NT2/D1 (cell line): ENCODE measurements around the gene SYF2.
A peak's percentile ranks its signal among the peaks of the same experiment; 100 is the strongest.
"Not testable (repeated sequence)": the region's sequence is repeated elsewhere in the genome, so short reads cannot be mapped to it uniquely, and the experiment has no call there.

Experiments used
- DNase-seq: peaks from one replicate; pipeline ENCODE4 v3.0.0-alpha.2; 2011; ENCODE audit warnings: low read depth, low spot score
- H3K27me3 ChIP-seq: 2 replicates; pipeline ENCODE4 v1.6.0; 2011; ENCODE audit warnings: mild to moderate bottlenecking; ENCODE audit not compliant: insufficient read length, insufficient read depth
- H3K36me3 ChIP-seq: 2 replicates; pipeline ENCODE4 v1.6.1; 2011; ENCODE audit warnings: mild to moderate bottlenecking, low read length, mixed read lengths; ENCODE audit not compliant: insufficient read depth, insufficient read length
- H3K4me1 ChIP-seq: 2 replicates; pipeline ENCODE4 v1.5.1; 2011; ENCODE audit not compliant: insufficient read depth, insufficient read length
- H3K4me3 ChIP-seq: 2 replicates; pipeline ENCODE4 v1.5.1; 2011; ENCODE audit warnings: low read depth; ENCODE audit not compliant: insufficient read length
- H3K9ac ChIP-seq: 2 replicates; pipeline ENCODE4 v1.6.0; 2011; ENCODE audit warnings: low read depth; ENCODE audit not compliant: insufficient read length
- H3K9me3 ChIP-seq: 2 replicates; pipeline ENCODE4 v1.5.1; 2011; ENCODE audit warnings: mild to moderate bottlenecking, low read length; ENCODE audit not compliant: insufficient read depth
- SUZ12 ChIP-seq: IDR thresholded peaks from 2 replicates; pipeline ENCODE4 v1.6.1; 2011; ENCODE audit not compliant: insufficient read length, insufficient read depth; ENCODE audit errors: extremely low read depth
- YY1 ChIP-seq: IDR thresholded peaks from 2 replicates; pipeline ENCODE4 v1.6.1; 2011; ENCODE audit not compliant: insufficient read length, insufficient read depth
- ZNF274 ChIP-seq: IDR thresholded peaks from 2 replicates; pipeline ENCODE4 v1.6.1; 2011; ENCODE audit warnings: mild to moderate bottlenecking, low read depth, low read length

The SYF2 gene

GRCh38 chr1:25247024-25247828 is 14.9 kb upstream of the SYF2 start, which contains the start of gene RSRP1:
RSRP1 (minus strand) TSS chr1:25247454; CDS start chr1:25246963, 491 bp downstream.
- Histone ChIP-seq H3K9me3 (no peaks in the 10 kb centered on the region), H3K4me1 (peaks cover 4% of the 10 kb centered on the region)

DNA sequence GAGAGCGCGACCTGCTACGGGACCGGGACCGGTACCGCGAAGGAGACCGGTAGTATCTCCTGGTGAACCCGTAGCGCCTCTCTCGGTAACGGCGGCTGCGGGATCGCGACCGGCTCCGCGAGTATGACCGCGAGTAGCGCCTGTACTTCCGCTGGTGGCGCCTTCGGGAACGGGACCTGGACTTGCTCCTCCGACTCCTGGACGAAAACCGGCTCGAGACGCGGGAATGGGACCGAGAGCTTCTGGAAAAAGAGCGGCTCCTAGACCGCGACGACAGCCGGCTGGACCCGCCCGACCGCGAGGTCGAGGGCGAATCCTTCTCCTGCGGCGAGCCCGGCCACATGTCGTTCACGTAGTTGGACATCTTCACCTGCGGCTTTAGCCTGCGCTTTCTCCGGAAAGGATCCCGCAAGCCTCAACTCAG is 14.3 kb upstream of the SYF2 start:
- TF ChIP-seq SUZ12 (no peak), ZNF274 (no peak), YY1 (no peak)
- no peak for DNase-seq
- Histone ChIP-seq H3K4me3 (peak overlapping the region; percentile 100), H3K9ac (peak overlapping the region; percentile 100), H3K4me1 (peaks cover 4% of the 10 kb centered on the region), H3K36me3 (peaks cover 52% of the 10 kb centered on the region), H3K27me3 (no peaks in the 10 kb centered on the region), H3K9me3 (no peaks in the 10 kb centered on the region)

More at GRCh38 chr1:25247024-25247828, 14.9 kb upstream of the SYF2 start, which contains the start of gene RSRP1:
- Histone ChIP-seq H3K36me3 (peaks cover 49% of the 10 kb centered on the region), H3K27me3 (no peaks in the 10 kb centered on the region), H3K4me3 (peak within 1 kb of the TSS; percentile 100), H3K9ac (peak within 1 kb of the TSS; percentile 100)
- DNase-seq, result peak; percentile 99
- TF ChIP-seq SUZ12 (no peak), ZNF274 (no peak)

GRCh38 chr1:25245809-25246599 is 13.7 kb upstream of the SYF2 start:
- no peaks in the 10 kb centered on the region for H3K9me3 ChIP-seq
- H3K27me3 ChIP-seq, result no peaks in the 10 kb centered on the region
- H3K9ac ChIP-seq, result peak overlapping the region; percentile 100
- DNase-seq, result no peak
- H3K4me3 ChIP-seq, result peak overlapping the region; percentile 100
- no peak for TF ChIP-seq ZNF274
- TF ChIP-seq SUZ12, result no peak
- H3K36me3 ChIP-seq, result peaks cover 57% of the 10 kb centered on the region
- H3K4me1 ChIP-seq, result peaks cover 4% of the 10 kb centered on the region

GRCh38 chr1:25245393-25245792 is 13.1 kb upstream of the SYF2 start:
- DNase-seq, result no peak
- peaks cover 63% of the 10 kb centered on the region for H3K36me3 ChIP-seq
- no peak for TF ChIP-seq ZNF274
- no peak for TF ChIP-seq SUZ12
- no peak for TF ChIP-seq YY1
- H3K9ac ChIP-seq, result no peak overlapping the region
- H3K27me3 ChIP-seq, result no peaks in the 10 kb centered on the region
- H3K4me1 ChIP-seq, result peaks cover 4% of the 10 kb centered on the region
- peak overlapping the region; percentile 100 for H3K4me3 ChIP-seq
- no peaks in the 10 kb centered on the region for H3K9me3 ChIP-seq

DNA sequence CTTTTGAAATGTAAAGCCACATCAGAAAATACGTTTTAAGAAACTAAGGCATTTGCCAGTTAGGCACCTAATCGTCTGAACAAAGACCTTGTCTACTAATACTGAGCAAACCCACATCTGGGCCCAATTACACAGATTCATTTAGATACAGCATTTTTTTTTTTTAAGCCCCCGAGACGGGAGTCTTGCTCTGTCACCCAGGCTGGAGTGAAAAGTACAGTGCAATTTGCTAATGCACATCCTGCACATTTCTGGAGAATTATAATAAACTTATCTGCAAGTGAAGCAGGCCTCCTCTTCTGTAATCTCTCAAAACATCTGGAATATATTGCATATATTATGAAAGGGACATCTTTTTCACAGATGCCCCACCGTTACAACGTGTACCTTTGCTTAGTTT is 11.6 kb upstream of the SYF2 start:
- Histone ChIP-seq H3K9ac (no peak overlapping the region), H3K27me3 (no peaks in the 10 kb centered on the region), H3K9me3 (no peaks in the 10 kb centered on the region), H3K36me3 (peaks cover 73% of the 10 kb centered on the region), H3K4me3 (no peak overlapping the region), H3K4me1 (peaks cover 4% of the 10 kb centered on the region)
- DNase-seq, result no peak
- TF ChIP-seq SUZ12 (no peak), YY1 (no peak), ZNF274 (no peak)

- no peaks in the 10 kb centered on the region for H3K9me3 ChIP-seq
- H3K36me3 ChIP-seq, result peaks cover 76% of the 10 kb centered on the region
- no peaks in the 10 kb centered on the region for H3K27me3 ChIP-seq
- DNase-seq, result peak; percentile 82
- H3K4me1 ChIP-seq, result no peaks in the 10 kb centered on the region
- peak overlapping the region; percentile 11 for H3K9ac ChIP-seq
- no peak overlapping the region for H3K4me3 ChIP-seq
- no peak for TF ChIP-seq SUZ12
- TF ChIP-seq YY1, result no peak
- no peak for TF ChIP-seq ZNF274
Observed at GRCh38 chr1:25239681-25240541, 7.6 kb upstream of the SYF2 start.

GRCh38 chr1:25238046-25238445 is 5.7 kb upstream of the SYF2 start:
- H3K4me3 ChIP-seq, result no peak overlapping the region
- H3K9ac ChIP-seq, result no peak overlapping the region
- DNase-seq, result no peak
- TF ChIP-seq ZNF274, result no peak
- no peak for TF ChIP-seq SUZ12
- no peak for TF ChIP-seq YY1
- no peaks in the 10 kb centered on the region for H3K27me3 ChIP-seq
- peaks cover 3% of the 10 kb centered on the region for H3K4me1 ChIP-seq
- no peaks in the 10 kb centered on the region for H3K9me3 ChIP-seq
- peaks cover 74% of the 10 kb centered on the region for H3K36me3 ChIP-seq

DNA sequence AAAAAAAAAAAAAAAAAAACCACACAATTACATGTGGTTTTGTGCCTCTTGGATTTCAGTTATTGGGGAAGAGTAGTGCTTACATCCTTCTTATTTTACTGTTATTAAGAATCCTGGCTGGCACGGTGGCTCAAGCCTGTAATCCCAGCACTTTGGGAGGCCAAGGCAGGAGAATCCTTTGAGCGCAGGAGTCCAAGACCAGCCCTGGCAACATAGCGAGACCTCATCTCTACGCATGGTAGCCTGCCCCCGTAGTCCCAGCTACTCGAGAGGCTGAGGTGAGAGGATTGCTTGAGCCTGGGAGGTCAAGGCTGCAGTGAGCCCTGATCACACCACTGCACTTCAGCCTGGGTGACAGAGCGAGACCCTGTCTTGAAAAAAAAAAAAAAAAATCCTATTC is 4.0 kb upstream of the SYF2 start:
- not testable (repeated sequence) for H3K9me3 ChIP-seq, DNase-seq, H3K27me3 ChIP-seq, H3K4me1 ChIP-seq, H3K4me3 ChIP-seq, H3K9ac ChIP-seq
- H3K36me3 ChIP-seq, result peaks cover 59% of the 10 kb centered on the region

- H3K4me1 ChIP-seq, H3K4me3 ChIP-seq, DNase-seq: not testable (repeated sequence)
Observed at GRCh38 chr1:25235411-25235810, 3.1 kb upstream of the SYF2 start.

More at GRCh38 chr1:25235411-25235810, 3.1 kb upstream of the SYF2 start:
- not testable (repeated sequence) for H3K9me3 ChIP-seq, H3K9ac ChIP-seq, H3K27me3 ChIP-seq
- H3K36me3 ChIP-seq, result peaks cover 59% of the 10 kb centered on the region
